B cell (primary cell): ENCODE results near the gene TMEM219.

Experiments used
- CTCF ChIP-seq: fragments of 200-600 bp; IDR thresholded peaks from one replicate; pipeline ENCODE4 v1.8.0; 2022; ENCODE audit warnings: antibody characterized with exemption, mild to moderate bottlenecking
- EZH2 ChIP-seq: IDR thresholded peaks from 2 replicates; pipeline ENCODE4 v1.6.1; 2012; ENCODE audit warnings: borderline replicate concordance, low read depth, mild to moderate bottlenecking, moderate library complexity, low read length; ENCODE audit not compliant: insufficient read depth, poor library complexity, severe bottlenecking

- no peak for TF ChIP-seq CTCF
- no peak for TF ChIP-seq EZH2
These were observed 35.2 kb upstream of the TMEM219 start for GRCh38 chr16:29926711-29927052.
